Endothelial cell (in vitro differentiated cells): ENCODE measurements around the gene FRMPD4. TPM values are rescaled to one million over a fixed set of nuclear protein-coding genes. Genes with fewer than 3 reads are reported as not detected.

Experiments
- DNase-seq: peaks from one replicate; pipeline ENCODE4 v3.0.0; 2021; ENCODE audit warnings: low spot score
- H3K27ac Mint-ChIP-seq: one replicate; pipeline ENCODE4 v1.8.0; 2021; ENCODE audit warnings: mixed read lengths, inconsistent platforms; ENCODE audit not compliant: unreplicated experiment
- H3K27me3 Mint-ChIP-seq: one replicate; pipeline ENCODE4 v1.8.0; 2021; ENCODE audit warnings: mild to moderate bottlenecking, moderate library complexity, mixed read lengths, inconsistent platforms; ENCODE audit not compliant: unreplicated experiment
- H3K36me3 Mint-ChIP-seq: one replicate; pipeline ENCODE4 v1.8.0; 2021; ENCODE audit warnings: mild to moderate bottlenecking, low read depth, mixed read lengths, inconsistent platforms; ENCODE audit not compliant: unreplicated experiment
- H3K4me1 Mint-ChIP-seq: one replicate; pipeline ENCODE4 v1.8.0; 2021; ENCODE audit warnings: mild to moderate bottlenecking, mixed read lengths, inconsistent platforms; ENCODE audit not compliant: unreplicated experiment
- H3K4me3 Mint-ChIP-seq: one replicate; pipeline ENCODE4 v1.8.0; 2021; ENCODE audit warnings: mild to moderate bottlenecking, mixed read lengths, inconsistent platforms; ENCODE audit not compliant: unreplicated experiment
- H3K9me3 Mint-ChIP-seq: one replicate; pipeline ENCODE4 v1.8.0; 2021; ENCODE audit warnings: mixed read lengths, inconsistent platforms; ENCODE audit not compliant: unreplicated experiment
- total RNA-seq: library from RNA; stranded (reverse); fragmentation: NEBNext Ultra II Directional; extraction: Animal tissue kit (Norgen Biotek cat#: 25700); gene quantifications from one replicate; pipeline ENCODE4 v1.2.1, GENCODE V29; 2021; ENCODE audit not compliant: unreplicated experiment
- TF ChIP-seq, protein P1 (sequence below): fragments of 200-600 bp; sonication (generic); IDR thresholded peaks from one replicate; pipeline ENCODE4 v1.5.0; 2021; ENCODE audit warnings: antibody characterized with exemption; ENCODE audit not compliant: unreplicated experiment

FRMPD4 gene
- total RNA-seq, 1 donor from 2014 or later, result 0.03 TPM

DNA sequence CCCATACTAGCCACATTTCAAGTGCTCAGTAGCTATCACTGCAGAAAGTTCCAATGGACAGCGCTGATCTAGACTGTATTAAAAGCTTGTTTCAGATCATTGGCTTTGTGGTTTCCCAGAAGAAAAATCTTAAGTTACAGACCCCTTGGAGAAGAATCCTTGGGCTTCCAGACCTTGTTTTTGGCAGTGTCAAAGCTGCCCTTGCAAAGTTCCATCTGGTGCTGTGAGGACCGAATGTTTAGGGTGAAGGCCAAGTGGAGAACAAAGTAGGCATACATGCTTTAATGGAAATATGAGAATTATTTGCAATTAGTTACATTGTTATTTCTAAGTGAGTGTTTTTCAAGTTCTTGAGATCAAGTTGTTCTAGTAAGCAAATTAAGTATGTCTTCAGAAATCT lies 144.7 kb downstream of the FRMPD4 start:
- Mint-ChIP-seq H3K4me3 (no peak overlapping the region), H3K4me1 (no peaks in the 10 kb centered on the region), H3K9me3 (no peaks in the 10 kb centered on the region), H3K36me3 (no peaks in the 10 kb centered on the region), H3K27me3 (no peaks in the 10 kb centered on the region), H3K27ac (no peak overlapping the region)
- TF ChIP-seq, protein P1, sequence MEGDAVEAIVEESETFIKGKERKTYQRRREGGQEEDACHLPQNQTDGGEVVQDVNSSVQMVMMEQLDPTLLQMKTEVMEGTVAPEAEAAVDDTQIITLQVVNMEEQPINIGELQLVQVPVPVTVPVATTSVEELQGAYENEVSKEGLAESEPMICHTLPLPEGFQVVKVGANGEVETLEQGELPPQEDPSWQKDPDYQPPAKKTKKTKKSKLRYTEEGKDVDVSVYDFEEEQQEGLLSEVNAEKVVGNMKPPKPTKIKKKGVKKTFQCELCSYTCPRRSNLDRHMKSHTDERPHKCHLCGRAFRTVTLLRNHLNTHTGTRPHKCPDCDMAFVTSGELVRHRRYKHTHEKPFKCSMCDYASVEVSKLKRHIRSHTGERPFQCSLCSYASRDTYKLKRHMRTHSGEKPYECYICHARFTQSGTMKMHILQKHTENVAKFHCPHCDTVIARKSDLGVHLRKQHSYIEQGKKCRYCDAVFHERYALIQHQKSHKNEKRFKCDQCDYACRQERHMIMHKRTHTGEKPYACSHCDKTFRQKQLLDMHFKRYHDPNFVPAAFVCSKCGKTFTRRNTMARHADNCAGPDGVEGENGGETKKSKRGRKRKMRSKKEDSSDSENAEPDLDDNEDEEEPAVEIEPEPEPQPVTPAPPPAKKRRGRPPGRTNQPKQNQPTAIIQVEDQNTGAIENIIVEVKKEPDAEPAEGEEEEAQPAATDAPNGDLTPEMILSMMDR, result no peak
- DNase-seq, result no peak

DNA sequence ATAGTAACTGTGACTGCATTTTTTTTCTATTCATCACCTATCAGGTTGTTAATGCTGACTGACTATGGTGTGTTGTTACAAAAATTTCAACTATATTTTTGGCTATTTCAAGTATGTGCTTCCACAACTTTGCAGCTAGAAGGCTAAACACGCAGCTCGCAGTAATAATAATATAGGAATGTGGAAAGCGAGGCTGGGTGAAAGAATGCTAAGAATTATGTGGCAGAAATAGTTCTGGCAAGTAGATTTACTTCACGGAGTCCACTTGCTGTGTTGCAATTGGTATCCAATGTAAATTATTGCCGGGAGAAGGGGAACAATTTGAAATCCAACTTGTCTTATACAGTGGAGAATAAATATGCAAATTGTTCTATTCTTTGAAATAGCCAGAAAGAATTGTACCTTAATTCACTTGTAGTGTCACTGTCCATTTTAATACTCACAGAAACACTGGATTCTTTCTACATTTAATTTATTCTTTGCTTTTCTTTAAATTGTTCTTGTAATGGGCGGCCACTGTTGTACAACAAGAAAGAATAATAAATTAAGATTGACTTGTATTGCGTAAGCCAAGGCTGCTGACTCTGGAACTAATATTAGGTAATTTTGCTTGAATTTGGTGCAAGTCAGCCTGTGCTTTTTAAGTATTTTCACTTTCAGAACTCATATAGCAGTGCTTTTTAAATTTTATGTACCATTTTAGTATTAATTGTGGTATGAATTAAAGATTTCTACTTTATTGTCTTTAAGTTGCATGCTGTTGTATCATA lies 154.9 kb downstream of the FRMPD4 start:
- TF ChIP-seq, protein P1, result no peak
- no peak overlapping the region for H3K4me3 Mint-ChIP-seq
- no peaks in the 10 kb centered on the region for H3K36me3 Mint-ChIP-seq
- no peak for DNase-seq
- no peaks in the 10 kb centered on the region for H3K9me3 Mint-ChIP-seq
- H3K27me3 Mint-ChIP-seq, result peaks cover 3% of the 10 kb centered on the region
- H3K4me1 Mint-ChIP-seq, result no peaks in the 10 kb centered on the region
- H3K27ac Mint-ChIP-seq, result no peak overlapping the region

DNA sequence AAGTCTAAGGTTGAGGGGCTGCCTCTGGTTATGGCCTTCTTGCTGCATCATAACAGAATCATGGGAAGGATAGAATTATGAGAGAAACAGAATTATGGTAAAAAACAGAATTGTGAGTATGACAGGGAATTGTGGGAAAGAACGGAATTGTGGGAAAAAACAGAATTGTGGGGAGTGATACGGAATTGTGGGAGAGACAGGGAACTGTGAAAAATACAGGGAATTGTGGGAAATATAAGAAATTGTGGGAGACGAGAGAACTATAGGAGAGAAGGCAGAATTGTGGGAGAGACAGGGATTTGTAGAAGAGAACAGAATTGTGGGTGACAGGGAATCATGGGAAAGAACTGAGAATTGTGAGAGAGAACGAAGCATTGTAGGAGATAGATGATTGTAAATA lies 159.1 kb downstream of the FRMPD4 start:
- Mint-ChIP-seq H3K36me3 (no peaks in the 10 kb centered on the region), H3K4me3 (no peak overlapping the region), H3K9me3 (no peaks in the 10 kb centered on the region), H3K4me1 (no peaks in the 10 kb centered on the region), H3K27ac (no peak overlapping the region), H3K27me3 (peaks cover 2% of the 10 kb centered on the region)
- TF ChIP-seq, protein P1, result no peak
- DNase-seq, result no peak

DNA sequence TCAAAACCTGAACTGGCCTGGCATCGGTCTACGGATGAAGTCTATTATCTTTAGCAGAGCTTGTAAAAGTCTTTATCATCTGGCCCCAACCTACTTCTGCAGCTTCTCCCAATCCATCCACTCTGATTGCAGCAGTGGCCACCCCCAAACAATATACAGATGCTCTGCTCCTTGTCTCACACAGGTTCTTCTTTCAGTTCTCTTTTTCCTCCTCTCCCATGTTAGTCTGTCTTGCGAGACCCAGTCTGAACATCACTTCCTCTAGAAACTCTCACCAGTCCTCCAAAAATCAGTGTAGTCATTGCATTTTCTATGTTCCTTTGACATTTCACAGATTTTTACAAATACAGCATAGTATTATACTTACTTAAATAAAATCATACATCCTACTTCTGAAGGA lies 163.0 kb downstream of the FRMPD4 start:
- H3K4me1 Mint-ChIP-seq, result no peaks in the 10 kb centered on the region
- no peak for DNase-seq
- TF ChIP-seq, protein P1, result no peak
- no peaks in the 10 kb centered on the region for H3K9me3 Mint-ChIP-seq
- H3K27me3 Mint-ChIP-seq, result peaks cover 2% of the 10 kb centered on the region
- H3K4me3 Mint-ChIP-seq, result no peak overlapping the region
- H3K36me3 Mint-ChIP-seq, result no peaks in the 10 kb centered on the region
- no peak overlapping the region for H3K27ac Mint-ChIP-seq

DNA sequence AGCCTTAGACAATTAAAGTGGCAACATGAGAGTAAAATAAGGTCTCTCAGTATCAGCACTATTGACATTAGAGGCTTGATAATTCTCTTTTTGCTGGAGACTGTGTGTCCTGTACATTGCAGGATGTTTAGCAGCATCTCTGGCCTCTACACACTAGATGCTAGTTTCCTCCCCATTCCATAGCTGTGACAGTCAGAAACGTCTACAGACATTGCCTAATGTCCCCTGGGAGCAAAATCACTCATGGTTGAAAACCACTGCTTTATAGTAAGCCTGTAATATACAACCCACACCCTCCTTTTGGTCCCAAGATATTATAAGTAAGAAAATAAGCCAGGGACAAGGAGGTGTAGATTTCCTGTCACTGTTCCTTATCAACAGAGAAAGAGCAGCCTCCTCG lies 166.0 kb downstream of the FRMPD4 start:
- H3K4me1 Mint-ChIP-seq, result no peaks in the 10 kb centered on the region
- no peaks in the 10 kb centered on the region for H3K36me3 Mint-ChIP-seq
- H3K27me3 Mint-ChIP-seq, result peaks cover 2% of the 10 kb centered on the region
- no peak for DNase-seq
- H3K4me3 Mint-ChIP-seq, result no peak overlapping the region
- H3K27ac Mint-ChIP-seq, result no peak overlapping the region
- H3K9me3 Mint-ChIP-seq, result no peaks in the 10 kb centered on the region
- TF ChIP-seq, protein P1, result no peak
